Progenitor cell of endocrine pancreas (in vitro differentiated cells): ENCODE measurements around the gene TH. TPM values are rescaled to one million over a fixed set of nuclear protein-coding genes. Genes with fewer than 3 reads are reported as not detected.

Experiments
- DNase-seq: peaks from one replicate; pipeline ENCODE4 v3.0.0; 2021; ENCODE audit warnings: low spot score; ENCODE audit not compliant: unreplicated experiment
- H3K27ac Mint-ChIP-seq: 2 replicates; pipeline ENCODE4 v1.8.0; 2021; ENCODE audit warnings: mild to moderate bottlenecking, moderate library complexity, mixed read lengths
- H3K27me3 Mint-ChIP-seq: 2 replicates; pipeline ENCODE4 v1.8.0; 2021; ENCODE audit warnings: mixed read lengths
- H3K36me3 Mint-ChIP-seq: 2 replicates; pipeline ENCODE4 v1.8.0; 2022; ENCODE audit warnings: mixed read lengths; ENCODE audit not compliant: insufficient read depth
- H3K4me1 Mint-ChIP-seq: 2 replicates; pipeline ENCODE4 v1.8.0; 2021; ENCODE audit warnings: low read depth, mixed read lengths
- H3K4me3 Mint-ChIP-seq: 2 replicates; pipeline ENCODE4 v1.8.0; 2021; ENCODE audit warnings: low read depth, mild to moderate bottlenecking, moderate library complexity, mixed read lengths
- H3K9me3 Mint-ChIP-seq: 2 replicates; pipeline ENCODE4 v1.8.0; 2021; ENCODE audit warnings: low read depth, mixed read lengths
- CTCF ChIP-seq: fragments of 200-600 bp; sonication (generic); IDR thresholded peaks from one replicate; pipeline ENCODE4 v1.5.0; 2021; ENCODE audit warnings: antibody characterized with exemption, mild to moderate bottlenecking; ENCODE audit not compliant: unreplicated experiment
- long read RNA-seq: library from polyadenylated mRNA; unstranded; transcript quantifications from one replicate; pipeline ENCODE4 v2.0.0, GENCODE V29; 2020
- total RNA-seq: library from RNA; stranded (reverse); gene quantifications from 2 replicates; pipeline ENCODE4 v1.2.1, GENCODE V29; 2021

Gene TH
- 0.53 and 1.1 TPM in 2 replicates for total RNA-seq
- long read RNA-seq, result 0 reads

DNA sequence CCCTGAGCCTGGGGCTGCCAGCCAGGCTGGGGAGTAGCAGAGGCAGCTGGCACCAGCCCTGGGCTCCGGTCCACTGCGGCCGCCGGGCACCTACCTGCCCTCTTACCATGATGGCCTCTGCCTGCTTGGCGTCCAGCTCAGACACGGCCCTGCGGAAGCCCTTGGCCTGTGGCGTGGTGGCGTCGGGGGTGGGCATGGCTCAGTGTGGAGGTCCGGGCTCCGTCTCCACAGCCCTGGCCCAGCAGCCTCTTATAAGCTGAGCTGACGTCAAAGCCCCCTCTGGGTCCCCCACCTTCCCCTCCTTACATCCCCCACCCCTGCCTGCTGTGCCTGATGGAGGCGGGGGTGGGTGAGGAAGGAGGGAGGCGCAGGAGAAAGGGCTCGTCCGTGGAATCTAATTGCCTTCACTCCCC, at the start of gene TH:
Gene TH (minus strand): TSS at position 225 of the 413 bp plus-strand sequence. CDS start 29 bp downstream, at position 196.
- no peaks in the 10 kb centered on the region for H3K9me3 Mint-ChIP-seq
- no peak for DNase-seq
- no peaks in the 10 kb centered on the region for H3K36me3 Mint-ChIP-seq
- peaks cover 6% of the 10 kb centered on the region for H3K27me3 Mint-ChIP-seq
- no peak within 1 kb of the TSS for H3K4me3 Mint-ChIP-seq
- H3K27ac Mint-ChIP-seq, result no peak within 1 kb of the TSS
- no peaks in the 10 kb centered on the region for H3K4me1 Mint-ChIP-seq
- TF ChIP-seq CTCF, result no peak

DNA sequence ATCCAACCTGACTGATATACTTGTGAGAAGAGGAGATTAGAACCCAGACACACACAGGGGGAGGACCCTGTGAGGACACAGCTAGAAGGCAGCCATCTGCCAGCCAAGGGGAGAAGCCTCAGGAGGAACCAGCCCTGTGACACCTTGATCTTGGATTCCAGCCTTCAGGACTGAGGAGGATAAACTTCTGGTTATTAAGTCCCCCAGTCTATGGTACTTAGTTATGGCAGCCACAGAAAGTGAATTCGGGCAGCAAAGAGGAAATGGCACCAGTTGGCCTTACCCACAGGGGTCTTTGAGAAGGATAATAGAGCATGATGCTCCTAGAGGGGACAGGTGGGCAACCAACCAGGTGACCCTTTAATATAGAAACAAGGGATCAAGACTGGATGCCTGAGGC, 49.4 kb upstream of the TH start:
- H3K27ac Mint-ChIP-seq, result no peak overlapping the region
- no peak for DNase-seq
- H3K36me3 Mint-ChIP-seq, result no peaks in the 10 kb centered on the region
- peaks cover 15% of the 10 kb centered on the region for H3K9me3 Mint-ChIP-seq
- H3K4me1 Mint-ChIP-seq, result peaks cover 13% of the 10 kb centered on the region
- no peak for TF ChIP-seq CTCF
- H3K4me3 Mint-ChIP-seq, result no peak overlapping the region
- H3K27me3 Mint-ChIP-seq, result peaks cover 61% of the 10 kb centered on the region

DNA sequence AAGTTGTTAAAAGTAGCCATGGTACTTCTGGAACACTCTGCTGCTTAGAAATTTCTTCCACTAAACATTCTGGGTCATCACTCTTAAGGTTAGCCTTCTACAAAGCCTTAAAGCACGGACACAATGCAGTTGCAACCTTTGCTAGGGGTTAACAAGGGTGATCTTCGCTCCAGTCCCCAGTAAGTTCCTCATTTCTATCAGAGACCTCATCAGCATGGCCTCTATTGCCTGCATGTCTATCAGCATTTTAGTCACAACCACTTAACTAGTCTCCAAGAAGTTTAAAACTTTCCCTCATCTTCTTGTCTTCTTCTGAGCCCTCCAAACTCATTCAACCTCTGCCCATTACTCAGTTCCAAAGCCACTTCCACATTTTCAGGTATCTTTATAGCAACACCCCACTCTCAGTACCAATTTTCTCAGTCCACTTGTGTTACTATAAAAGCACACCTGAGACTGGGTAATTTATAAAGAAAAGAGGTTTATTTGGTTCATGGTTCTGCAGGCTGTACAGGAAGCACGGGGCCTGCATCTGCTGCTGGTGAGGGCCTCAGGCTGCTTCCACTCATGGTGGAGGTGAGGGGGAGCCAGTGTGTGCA, 48.7 kb upstream of the TH start:
- Mint-ChIP-seq H3K4me3 (no peak overlapping the region), H3K4me1 (peaks cover 13% of the 10 kb centered on the region), H3K27me3 (peaks cover 56% of the 10 kb centered on the region), H3K36me3 (no peaks in the 10 kb centered on the region), H3K27ac (no peak overlapping the region), H3K9me3 (peaks cover 15% of the 10 kb centered on the region)
- DNase-seq, result no peak
- TF ChIP-seq CTCF, result no peak

GRCh38 chr11:2219318-2220017, 47.9 kb upstream of the TH start:
- no peak for TF ChIP-seq CTCF
- no peak for DNase-seq
- Mint-ChIP-seq H3K27me3 (peaks cover 61% of the 10 kb centered on the region), H3K4me1 (peaks cover 13% of the 10 kb centered on the region), H3K27ac (no peak overlapping the region), H3K36me3 (no peaks in the 10 kb centered on the region), H3K4me3 (no peak overlapping the region), H3K9me3 (peaks cover 15% of the 10 kb centered on the region)

- Mint-ChIP-seq H3K27ac (no peak overlapping the region), H3K36me3 (no peaks in the 10 kb centered on the region), H3K27me3 (peaks cover 61% of the 10 kb centered on the region), H3K9me3 (peaks cover 7% of the 10 kb centered on the region), H3K4me1 (peaks cover 20% of the 10 kb centered on the region), H3K4me3 (peak overlapping the region; percentile 24)
- no peak for TF ChIP-seq CTCF
- no peak for DNase-seq
Measured at GRCh38 chr11:2218031-2218633, 46.5 kb upstream of the TH start.
